ENCODE results near the gene PRKAA1.
"Not testable (repeated sequence)": the region's sequence is repeated elsewhere in the genome, so short reads cannot be mapped to it uniquely, and the experiment has no call there.

Gene PRKAA1

GRCh38 chr5:40829748-40830533 is 31.8 kb upstream of the PRKAA1 start:
- no peak for TF ChIP-seq CTCF (IDR thresholded peaks at IDR 0.05; ENCODE audit: insufficient read depth, low read depth, low read length, missing control alignments)
- no peak for DNase-seq (ENCODE audit: low read depth)
- H3K4me3 ChIP-seq (ENCODE audit: low read length), result no peak overlapping the region

- H3K4me3 ChIP-seq (ENCODE audit: low read length), result no peak overlapping the region
- no peak for TF ChIP-seq CTCF (IDR thresholded peaks at IDR 0.05; ENCODE audit: insufficient read depth, low read depth, low read length, missing control alignments)
- no peak for DNase-seq (ENCODE audit: low read depth)
These were observed 30.8 kb upstream of the PRKAA1 start for GRCh38 chr5:40828690-40829661.

- DNase-seq (ENCODE audit: low read depth), result no peak
- no peak for TF ChIP-seq CTCF (IDR thresholded peaks at IDR 0.05; ENCODE audit: insufficient read depth, low read depth, low read length, missing control alignments)
- H3K4me3 ChIP-seq (ENCODE audit: low read length), result no peak overlapping the region
These were observed 30.0 kb upstream of the PRKAA1 start for GRCh38 chr5:40828021-40828631.

- H3K4me3 ChIP-seq (ENCODE audit: low read length), result no peak overlapping the region
- no peak for DNase-seq (ENCODE audit: low read depth)
- no peak for TF ChIP-seq CTCF (IDR thresholded peaks at IDR 0.05; ENCODE audit: insufficient read depth, low read depth, low read length, missing control alignments)
These were observed 29.2 kb upstream of the PRKAA1 start for GRCh38 chr5:40827188-40827977.

- no peak for TF ChIP-seq CTCF (IDR thresholded peaks at IDR 0.05; ENCODE audit: insufficient read depth, low read depth, low read length, missing control alignments)
- H3K4me3 ChIP-seq (ENCODE audit: low read length), result no peak overlapping the region
- no peak for DNase-seq (ENCODE audit: low read depth)
These were observed 28.5 kb upstream of the PRKAA1 start for GRCh38 chr5:40826489-40827187.

- not testable (repeated sequence) for H3K4me3 ChIP-seq (ENCODE audit: low read length); DNase-seq (ENCODE audit: low read depth)
These were observed 27.4 kb upstream of the PRKAA1 start for GRCh38 chr5:40825461-40826043.
